K562 (cell line): Measurements from ENCODE around the gene NKG7. TPM values are rescaled to one million over a fixed set of nuclear protein-coding genes. Genes with fewer than 3 reads are reported as not detected.

Source experiments
- BHLHE40 ChIP-seq: IDR thresholded peaks from 2 replicates; pipeline ENCODE4 v1.6.1; 2011; ENCODE audit warnings: low read length, improper control_type of control experiment
- CSDE1 ChIP-seq, 2 experiments: fragments of 450-650 bp; IDR thresholded peaks; 2 replicates each; pipeline ENCODE4 v1.6.1; 2016; ENCODE audit warnings: mild to moderate bottlenecking in 1 of 2
- DDX20 ChIP-seq: fragments of 450-650 bp; IDR thresholded peaks from 2 replicates; pipeline ENCODE4 v1.6.1; 2016; ENCODE audit warnings: missing genetic modification characterization, low read depth, mild to moderate bottlenecking, missing compliant biosample characterization, moderate library complexity
- GABPB1 ChIP-seq: sonication (generic); formaldehyde crosslinking; IDR thresholded peaks from 2 replicates; pipeline ENCODE4 v1.8.0; 2022; ENCODE audit warnings: mild to moderate bottlenecking, missing genetic modification reagents
- GATA2 ChIP-seq: sonication (generic); formaldehyde crosslinking; IDR thresholded peaks from 2 replicates; pipeline ENCODE4 v1.4.0; 2020; ENCODE audit warnings: mild to moderate bottlenecking, missing genetic modification reagents
- HDAC6 ChIP-seq: IDR thresholded peaks from 2 replicates; pipeline ENCODE4 v1.6.1; 2012; ENCODE audit warnings: low read depth, mild to moderate bottlenecking, control low read depth, inconsistent platforms, low read length, moderate library complexity
- KDM5B ChIP-seq: fragments of 200-600 bp; sonication (generic); IDR thresholded peaks from 2 replicates; pipeline ENCODE4 v1.6.1; 2012; ENCODE audit warnings: low read depth, mild to moderate bottlenecking, moderate library complexity, low read length, control low read depth, inconsistent platforms; ENCODE audit not compliant: insufficient replicate concordance
- KLF13 ChIP-seq: fragments of 450-650 bp; IDR thresholded peaks from 2 replicates; pipeline ENCODE4 v1.6.1; 2016; ENCODE audit warnings: missing genetic modification characterization, low read depth, mild to moderate bottlenecking, missing compliant biosample characterization, moderate library complexity, borderline replicate concordance
- RNF2 ChIP-seq: sonication (generic); IDR thresholded peaks from 2 replicates; pipeline ENCODE4 v1.6.1; 2016
- SIN3B ChIP-seq: fragments of 450-650 bp; IDR thresholded peaks from 2 replicates; pipeline ENCODE4 v1.6.1; 2017; ENCODE audit warnings: low read depth, mild to moderate bottlenecking, moderate library complexity
- STAT5A ChIP-seq: IDR thresholded peaks from 2 replicates; pipeline ENCODE4 v1.6.1; 2012; ENCODE audit warnings: low read length, inconsistent platforms, borderline replicate concordance
- ZKSCAN1 ChIP-seq: fragments of 150-350 bp; IDR thresholded peaks from 2 replicates; pipeline ENCODE4 v1.6.1; 2016; ENCODE audit warnings: low read depth, low read length
- ZNF41 ChIP-seq: fragments of 250-450 bp; sonication (Bioruptor Pico); conservative IDR thresholded peaks from 2 replicates; pipeline ENCODE4 v1.4.0; 2020; ENCODE audit warnings: mild to moderate bottlenecking
- polyA plus RNA-seq, 8 experiments: library from polyadenylated mRNA; depleted of rRNA in 4 of 8; stranded (reverse) in 5 of 8; unstranded in 3 of 8; fragments of >200 nt; fragmentation: Nextera tagmentation in 2 of 8; fragmentation: Illumina TruSeq in 1 of 8; extraction: Ambion mirVana in 2 of 8; extraction: Trizol in 1 of 8; gene quantifications; 2 replicates each; pipeline versions ENCODE4 v1.2.1 to v1.2.3, GENCODE V29; 2011 to 2014; ENCODE audit warnings: inconsistent platforms in 1 of 8, missing spikeins in 1 of 8
- total RNA-seq, 7 experiments: library from RNA; depleted of rRNA in 6 of 7; stranded (reverse); fragments of >200 nt in 6 of 7; fragmentation: Illumina TruSeq in 2 of 7; extraction: Trizol in 2 of 7; gene quantifications; 2 replicates each; pipeline versions ENCODE4 v1.2.1 to v1.2.3, GENCODE V29; 2011 to 2021; ENCODE audit warnings: low replicate concordance in 1 of 7
- TF ChIP-seq, protein P1 (sequence below): fragments of 450-650 bp; IDR thresholded peaks from 2 replicates; pipeline ENCODE4 v1.6.1; 2016; ENCODE audit warnings: low read depth, mild to moderate bottlenecking, moderate library complexity
- TF ChIP-seq, protein P2 (sequence below), 2 experiments: fragments of 450-650 bp; formaldehyde crosslinking in 1 of 2; IDR thresholded peaks; 2 replicates each; pipeline versions ENCODE4 v1.4.0 to v1.6.1; 2014 to 2020; ENCODE audit warnings: mild to moderate bottlenecking in 2 of 2, borderline replicate concordance in 1 of 2, low read depth in 1 of 2
- TF ChIP-seq, protein P3 (sequence below): sonication (generic); formaldehyde crosslinking; IDR thresholded peaks from 2 replicates; pipeline ENCODE4 v1.8.0; 2022; ENCODE audit warnings: mild to moderate bottlenecking, missing genetic modification reagents

Gene NKG7
- total and polyA plus RNA-seq, 9 of the 15 experiments (the other 6 are each of a cell fraction or from before 2014, with no cell fraction given), result 0.30 to 0.70 (median 0.51) TPM; not detected in 2

DNA sequence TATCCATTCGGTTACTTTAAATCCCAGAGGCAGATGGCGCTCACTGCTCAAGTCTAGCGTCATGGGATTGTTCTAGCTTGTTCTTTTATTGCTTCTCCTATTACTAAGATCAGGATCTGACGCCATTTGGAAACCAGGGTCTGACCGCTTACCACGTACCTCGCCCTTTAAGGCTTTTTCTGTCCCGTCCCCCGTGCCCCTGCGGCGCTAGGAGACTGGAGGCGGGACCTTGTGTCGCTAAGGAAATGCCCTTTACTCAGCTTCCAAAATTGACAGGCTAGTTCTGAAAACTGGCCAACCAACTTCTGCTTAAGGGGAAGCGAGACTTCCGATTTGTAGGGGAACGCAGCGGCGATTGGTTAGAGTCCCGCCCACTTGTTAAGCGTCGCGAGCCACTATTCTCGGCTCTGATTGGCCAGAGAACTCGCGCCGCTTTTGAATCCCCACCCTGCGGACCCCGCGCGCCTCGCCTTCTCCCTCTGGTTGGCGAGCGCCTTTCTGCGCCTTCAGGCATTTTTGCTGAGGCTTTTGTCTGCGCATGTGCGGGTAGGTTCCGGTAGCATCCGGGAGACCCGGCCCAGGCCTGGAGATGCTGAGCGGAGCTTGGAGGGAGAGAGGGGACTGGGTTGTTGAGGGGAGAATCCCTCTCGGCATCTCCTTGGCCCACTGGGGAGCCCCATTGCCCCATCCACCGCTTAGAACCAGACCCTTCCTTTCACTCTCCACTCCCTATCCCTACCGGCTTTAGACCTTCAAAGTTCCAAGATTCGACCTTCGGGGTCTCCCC lies 21.8 kb upstream of the NKG7 start (continued):
- TF ChIP-seq ZKSCAN1 (0 out of 2 replicates have a peak, but pooled peaks have one; percentile 14), ZNF41 (CRISPR knock-in tag) (no peak), KLF13 (tag) (0 out of 2 replicates have a peak, but pooled peaks have one; percentile 46), HDAC6 (no peak), GATA2 (0 out of 2 replicates have a peak, but pooled peaks have one; percentile 20), DDX20 (tag) (no peak), STAT5A (no peak), SIN3B (peak; percentile 81; the same call in 1 of the 2 replicates), KDM5B (peak; percentile 67), RNF2 (0 out of 2 replicates have a peak, but pooled peaks have one; percentile 56), CSDE1 (IDR thresholded peaks at IDR 0.05) (peak in 1 of 2 experiments; percentile 75; a peak in 2 of 4 replicates), BHLHE40 (peak; percentile 68; the same call in 1 of the 2 replicates), GABPB1 (CRISPR knock-in tag) (peak; percentile 84)
- TF ChIP-seq, protein P1, sequence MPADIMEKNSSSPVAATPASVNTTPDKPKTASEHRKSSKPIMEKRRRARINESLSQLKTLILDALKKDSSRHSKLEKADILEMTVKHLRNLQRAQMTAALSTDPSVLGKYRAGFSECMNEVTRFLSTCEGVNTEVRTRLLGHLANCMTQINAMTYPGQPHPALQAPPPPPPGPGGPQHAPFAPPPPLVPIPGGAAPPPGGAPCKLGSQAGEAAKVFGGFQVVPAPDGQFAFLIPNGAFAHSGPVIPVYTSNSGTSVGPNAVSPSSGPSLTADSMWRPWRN, result no peak
- TF ChIP-seq, protein P2, sequence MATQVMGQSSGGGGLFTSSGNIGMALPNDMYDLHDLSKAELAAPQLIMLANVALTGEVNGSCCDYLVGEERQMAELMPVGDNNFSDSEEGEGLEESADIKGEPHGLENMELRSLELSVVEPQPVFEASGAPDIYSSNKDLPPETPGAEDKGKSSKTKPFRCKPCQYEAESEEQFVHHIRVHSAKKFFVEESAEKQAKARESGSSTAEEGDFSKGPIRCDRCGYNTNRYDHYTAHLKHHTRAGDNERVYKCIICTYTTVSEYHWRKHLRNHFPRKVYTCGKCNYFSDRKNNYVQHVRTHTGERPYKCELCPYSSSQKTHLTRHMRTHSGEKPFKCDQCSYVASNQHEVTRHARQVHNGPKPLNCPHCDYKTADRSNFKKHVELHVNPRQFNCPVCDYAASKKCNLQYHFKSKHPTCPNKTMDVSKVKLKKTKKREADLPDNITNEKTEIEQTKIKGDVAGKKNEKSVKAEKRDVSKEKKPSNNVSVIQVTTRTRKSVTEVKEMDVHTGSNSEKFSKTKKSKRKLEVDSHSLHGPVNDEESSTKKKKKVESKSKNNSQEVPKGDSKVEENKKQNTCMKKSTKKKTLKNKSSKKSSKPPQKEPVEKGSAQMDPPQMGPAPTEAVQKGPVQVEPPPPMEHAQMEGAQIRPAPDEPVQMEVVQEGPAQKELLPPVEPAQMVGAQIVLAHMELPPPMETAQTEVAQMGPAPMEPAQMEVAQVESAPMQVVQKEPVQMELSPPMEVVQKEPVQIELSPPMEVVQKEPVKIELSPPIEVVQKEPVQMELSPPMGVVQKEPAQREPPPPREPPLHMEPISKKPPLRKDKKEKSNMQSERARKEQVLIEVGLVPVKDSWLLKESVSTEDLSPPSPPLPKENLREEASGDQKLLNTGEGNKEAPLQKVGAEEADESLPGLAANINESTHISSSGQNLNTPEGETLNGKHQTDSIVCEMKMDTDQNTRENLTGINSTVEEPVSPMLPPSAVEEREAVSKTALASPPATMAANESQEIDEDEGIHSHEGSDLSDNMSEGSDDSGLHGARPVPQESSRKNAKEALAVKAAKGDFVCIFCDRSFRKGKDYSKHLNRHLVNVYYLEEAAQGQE (IDR thresholded peaks at IDR 0.05; ENCODE audit: borderline replicate concordance), result 0 out of 2 replicates have a peak, but pooled peaks have one; percentile 13
- TF ChIP-seq, protein P2 (CRISPR knock-in tag; IDR thresholded peaks at IDR 0.05; ENCODE audit: low read depth), result 0 out of 2 replicates have a peak, but pooled peaks have one; percentile 35
- TF ChIP-seq, protein P3, sequence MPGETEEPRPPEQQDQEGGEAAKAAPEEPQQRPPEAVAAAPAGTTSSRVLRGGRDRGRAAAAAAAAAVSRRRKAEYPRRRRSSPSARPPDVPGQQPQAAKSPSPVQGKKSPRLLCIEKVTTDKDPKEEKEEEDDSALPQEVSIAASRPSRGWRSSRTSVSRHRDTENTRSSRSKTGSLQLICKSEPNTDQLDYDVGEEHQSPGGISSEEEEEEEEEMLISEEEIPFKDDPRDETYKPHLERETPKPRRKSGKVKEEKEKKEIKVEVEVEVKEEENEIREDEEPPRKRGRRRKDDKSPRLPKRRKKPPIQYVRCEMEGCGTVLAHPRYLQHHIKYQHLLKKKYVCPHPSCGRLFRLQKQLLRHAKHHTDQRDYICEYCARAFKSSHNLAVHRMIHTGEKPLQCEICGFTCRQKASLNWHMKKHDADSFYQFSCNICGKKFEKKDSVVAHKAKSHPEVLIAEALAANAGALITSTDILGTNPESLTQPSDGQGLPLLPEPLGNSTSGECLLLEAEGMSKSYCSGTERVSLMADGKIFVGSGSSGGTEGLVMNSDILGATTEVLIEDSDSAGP (CRISPR knock-in tag), result peak; percentile 96
